GM12892 (cell line): ENCODE results near the gene SMARCD3.

ENCODE experiments used
- POLR2A ChIP-seq: IDR thresholded peaks from 2 replicates; pipeline ENCODE4 v1.6.1; 2011; ENCODE audit warnings: low read depth, low read length, control low read depth
- POLR2AphosphoS5 ChIP-seq: IDR thresholded peaks from 2 replicates; pipeline ENCODE4 v1.6.1; 2011; ENCODE audit warnings: low read depth, low read length, control low read depth

GRCh38 chr7:151194188-151194587 lies 54.3 kb downstream of the SMARCD3 start:
- no peak for TF ChIP-seq POLR2AphosphoS5
- TF ChIP-seq POLR2A: no peak
